HUDEP-2 (cell line): ENCODE data around the gene XRCC3.
"Not testable (repeated sequence)": the region's sequence is repeated elsewhere in the genome, so short reads cannot be mapped to it uniquely, and the experiment has no call there.

Experiments used
- DNase-seq, 76 experiments: peaks; one replicate each; lab custom pipeline; 2025; ENCODE audit not compliant: unreplicated experiment in 76 of 76; lab: John Stamatoyannopoulos, UW

The XRCC3 gene

DNA sequence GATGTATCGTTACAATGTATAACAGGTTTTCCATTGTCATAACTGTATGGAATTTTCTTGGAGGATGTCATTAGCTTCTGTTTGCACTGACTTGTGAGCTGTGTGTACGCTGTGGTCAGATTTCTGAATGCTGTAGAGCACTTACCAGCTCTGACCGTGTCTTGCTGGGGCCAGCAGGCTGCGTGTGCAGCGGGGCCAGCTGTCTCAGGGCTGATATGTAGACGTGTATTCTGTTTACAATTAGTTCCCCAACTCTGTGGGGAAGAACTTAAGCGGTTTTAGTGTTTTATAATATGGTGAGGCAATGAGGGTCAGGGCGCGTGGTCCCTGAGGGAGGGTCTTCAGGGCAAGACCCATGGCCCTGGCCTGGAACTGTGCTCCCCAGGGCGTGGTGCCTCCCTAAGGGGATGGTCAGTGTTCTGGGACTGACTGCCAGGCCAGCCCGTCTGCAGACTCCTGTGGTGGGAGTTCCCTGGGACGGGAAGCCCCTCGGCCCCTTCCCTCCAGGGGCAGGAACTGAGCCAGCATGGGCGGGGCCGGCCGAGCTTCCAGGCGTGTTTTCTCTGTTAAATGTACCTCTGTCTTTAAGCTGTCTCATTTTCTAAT, 18.7 kb downstream of the XRCC3 start:
- DNase-seq, result no peak

DNA sequence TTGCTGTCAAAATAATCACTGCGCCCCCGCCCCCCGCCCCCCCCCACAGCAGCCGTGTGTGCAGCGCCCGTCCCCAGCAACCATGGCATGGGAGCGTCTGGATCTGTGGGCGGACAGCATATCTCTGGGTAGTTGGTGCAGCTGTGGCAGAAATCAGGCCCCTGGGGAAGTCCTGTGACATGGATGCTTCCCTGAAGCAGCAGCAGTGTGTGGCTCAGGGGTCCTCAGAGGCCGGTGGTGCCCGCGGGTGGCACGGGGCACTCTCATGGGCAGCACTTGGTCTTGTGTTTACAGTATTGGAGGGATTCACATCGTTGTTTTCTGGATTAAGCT, 19.2 kb downstream of the XRCC3 start:
- no peak for DNase-seq

GRCh38 chr14:103695296-103696069, 19.8 kb downstream of the XRCC3 start:
- no peak for DNase-seq

DNA sequence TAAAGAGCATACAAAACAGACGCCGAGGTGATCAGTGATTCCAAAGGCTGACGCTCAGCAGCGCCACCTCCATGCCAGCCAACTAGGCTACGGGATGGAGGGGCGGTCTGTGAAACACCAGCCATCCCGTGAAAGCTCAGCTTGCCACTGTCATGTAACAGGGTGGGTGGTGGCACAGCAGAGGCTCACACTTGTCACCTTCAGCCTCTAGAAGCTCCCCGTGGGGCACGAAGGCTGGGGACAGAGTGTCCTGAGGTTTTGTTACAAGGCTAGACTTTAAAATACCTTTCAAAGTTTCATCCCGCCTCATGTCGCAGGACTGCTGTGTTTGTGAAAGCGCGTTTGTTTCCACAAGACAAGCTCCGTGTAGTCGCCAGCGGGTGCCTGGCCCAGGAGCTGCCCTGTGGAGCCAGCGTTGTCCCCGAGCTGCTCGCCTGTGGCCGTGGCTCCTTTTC, 20.7 kb downstream of the XRCC3 start:
- DNase-seq, result no peak

DNA sequence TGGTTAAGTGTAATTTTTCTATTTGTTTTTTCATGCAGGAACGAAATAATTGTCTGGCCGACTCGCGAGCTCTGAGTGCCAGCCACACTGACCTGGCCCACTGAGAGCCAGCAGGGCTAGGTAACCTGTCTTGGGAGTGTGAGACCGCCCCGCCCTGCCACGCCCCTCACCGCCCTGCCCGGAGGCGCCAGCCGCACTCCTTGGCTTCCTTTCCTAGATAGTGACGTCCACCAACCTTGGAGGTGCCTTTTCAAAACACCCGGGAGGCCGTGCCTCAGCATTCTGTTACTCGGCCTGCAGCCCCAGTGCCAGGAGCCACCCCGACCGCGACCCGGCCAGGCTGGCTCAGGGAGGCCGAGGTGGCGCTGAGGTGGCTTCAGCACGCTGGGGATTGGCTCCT, 21.7 kb downstream of the XRCC3 start:
- peak in 1 of 76 experiments; percentile 8 for DNase-seq

GRCh38 chr14:103692871-103693270, 22.4 kb downstream of the XRCC3 start:
- DNase-seq, result no peak

- DNase-seq, result no peak
Measured at GRCh38 chr14:103692159-103692558, 23.1 kb downstream of the XRCC3 start.

DNA sequence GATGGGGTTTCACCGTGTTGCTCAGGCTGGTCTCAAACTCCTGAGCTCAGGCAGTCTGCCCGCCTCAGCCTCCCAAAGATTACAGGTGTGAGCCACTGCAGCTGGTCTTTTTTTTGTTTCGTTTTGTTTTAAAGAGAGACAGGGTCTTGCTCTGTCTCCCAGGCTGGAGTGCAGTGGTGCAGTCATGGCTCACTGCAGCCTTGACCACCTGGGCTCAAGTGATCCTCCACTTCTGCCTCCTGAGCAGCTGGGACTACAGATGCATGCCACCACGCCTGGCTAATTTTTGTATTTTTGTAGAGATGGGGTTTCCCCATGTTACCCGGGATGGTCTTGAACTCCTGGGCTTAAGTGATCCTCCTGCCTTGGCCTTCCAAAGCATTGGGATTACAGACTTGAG, 23.6 kb downstream of the XRCC3 start:
- not testable (repeated sequence) for DNase-seq

GRCh38 chr14:103690332-103690731, 24.9 kb downstream of the XRCC3 start:
- no peak for DNase-seq

DNA sequence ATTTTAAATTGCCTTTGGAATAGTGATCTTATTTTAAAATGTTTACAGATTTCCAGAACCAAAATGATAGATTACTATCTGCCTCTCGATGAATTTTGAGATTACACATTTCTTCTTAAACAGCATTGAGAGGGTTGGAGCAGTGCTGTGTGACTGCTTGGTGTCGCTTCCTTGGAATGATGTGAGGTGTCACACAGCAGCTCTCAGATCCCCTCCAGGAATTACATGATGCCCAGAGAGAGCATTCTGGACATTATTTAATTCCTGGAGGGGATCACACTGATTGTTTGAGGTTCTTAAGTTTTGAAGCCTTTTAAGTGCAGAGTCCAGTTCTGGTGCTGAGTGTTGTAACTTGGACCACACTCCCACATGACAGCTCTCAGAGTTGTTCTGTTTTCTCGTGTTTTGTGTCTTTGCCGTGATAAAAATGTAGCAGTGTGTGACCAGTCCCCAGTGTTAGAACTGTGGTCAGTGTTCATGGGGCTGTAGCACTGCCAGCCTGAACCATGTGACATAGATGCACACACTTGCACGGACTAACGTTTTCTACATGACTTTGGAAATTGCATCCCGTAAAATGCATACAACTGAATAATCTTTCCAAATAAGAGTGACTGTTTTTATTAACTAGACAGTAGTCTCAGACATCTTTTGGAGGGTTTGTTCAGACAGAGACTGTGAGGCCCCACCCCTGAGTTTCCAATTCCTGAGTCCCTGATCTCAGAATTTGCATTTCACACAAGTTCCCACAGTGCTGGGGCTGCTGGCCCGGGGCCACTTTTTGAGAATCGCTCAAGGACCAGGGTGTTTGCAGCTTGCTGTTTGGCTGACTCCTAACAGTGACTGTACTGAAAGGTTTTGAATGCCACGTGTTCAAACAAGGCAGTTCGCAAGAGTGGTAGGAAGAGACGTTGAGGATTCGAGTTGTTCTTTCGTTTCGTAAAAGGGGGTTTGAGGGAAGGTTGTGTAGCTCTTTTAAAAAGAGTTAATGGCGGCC, 26.0 kb downstream of the XRCC3 start:
- no peak for DNase-seq

- no peak for DNase-seq
Measured at GRCh38 chr14:103688441-103688840, 26.8 kb downstream of the XRCC3 start.

- no peak for DNase-seq
Measured at GRCh38 chr14:103687712-103688111, 27.5 kb downstream of the XRCC3 start.

- DNase-seq, result no peak
Measured at GRCh38 chr14:103686831-103687485, 28.3 kb downstream of the XRCC3 start.

- DNase-seq, result no peak
Measured at GRCh38 chr14:103685276-103686211, 29.7 kb downstream of the XRCC3 start.

DNA sequence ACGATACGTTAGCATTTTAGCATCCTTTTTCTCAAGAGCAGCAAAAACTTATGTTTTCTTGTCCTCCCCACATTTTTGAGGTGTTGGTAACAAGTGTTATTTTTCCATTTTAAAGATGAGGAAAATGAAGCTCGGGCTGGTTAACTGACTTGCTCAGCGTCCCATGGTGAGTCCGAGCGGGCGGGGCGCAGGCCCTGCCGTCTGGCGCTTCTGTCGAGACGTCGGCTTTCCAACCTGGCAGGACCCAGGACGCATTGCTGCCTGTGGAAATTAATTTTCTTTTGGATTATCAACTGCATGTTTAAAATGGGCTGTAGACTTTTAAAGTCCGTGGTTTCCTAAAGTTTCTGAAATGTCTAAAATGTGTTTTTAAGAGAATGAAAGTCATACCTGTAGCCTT, 30.4 kb downstream of the XRCC3 start:
- no peak for DNase-seq

- DNase-seq, result no peak
Measured at GRCh38 chr14:103684471-103684870, 30.8 kb downstream of the XRCC3 start.

- DNase-seq, result no peak
Measured at GRCh38 chr14:103683139-103683538, 32.1 kb downstream of the XRCC3 start.

DNA sequence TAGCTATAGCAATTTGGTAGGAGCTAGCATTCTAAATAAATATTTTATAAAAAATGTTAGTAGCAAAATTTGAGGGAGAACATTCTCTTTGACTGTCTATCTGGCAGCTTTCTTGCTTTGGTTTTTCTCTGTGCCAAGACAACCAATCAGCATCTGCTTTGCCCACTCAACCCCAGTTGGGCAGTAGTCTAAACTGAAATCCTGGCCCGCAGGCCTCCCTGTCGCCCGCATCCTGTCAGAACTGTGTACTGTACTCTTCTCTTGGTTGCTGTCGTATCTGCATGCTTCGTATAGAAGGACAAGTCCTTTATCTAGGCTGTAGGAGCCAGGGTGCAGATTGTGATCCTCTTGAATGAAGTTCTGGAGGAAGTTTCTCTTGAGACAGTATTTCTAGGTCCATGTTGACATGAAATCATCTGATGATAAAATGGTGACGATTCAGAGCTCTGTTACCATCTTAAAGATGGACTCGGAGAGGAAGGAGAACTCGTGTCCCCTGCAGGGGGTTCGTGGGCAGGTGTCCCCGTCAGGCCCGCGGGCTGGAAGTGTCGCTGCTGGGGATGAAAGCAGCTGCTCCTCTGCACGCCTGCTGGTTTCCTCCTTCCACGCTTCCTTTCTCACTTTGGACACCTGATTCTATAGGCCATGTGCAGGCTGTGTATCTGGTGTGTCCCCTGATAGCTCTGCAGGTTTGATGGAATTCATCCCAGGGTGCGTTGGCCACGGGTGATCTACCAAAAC, 34.6 kb downstream of the XRCC3 start:
- no peak for DNase-seq

GRCh38 chr14:103679351-103679750, 35.9 kb downstream of the XRCC3 start:
- peak in 46 of 76 experiments; percentile 3 to 56 (median 22) for DNase-seq
